Hematopoietic multipotent progenitor cell treated with erythropoietin and hydrocortisone succinate and interleukin-3 and kit ligand, for 4 days (in vitro differentiated cells): ENCODE data around the gene IDI2.

Source experiments
- DNase-seq: peaks from one replicate; pipeline ENCODE4 v3.0.0-alpha.2; 2015

Gene IDI2

GRCh38 chr10:976316-976715, 49.3 kb downstream of the IDI2 start:
- DNase-seq = no peak

- no peak for DNase-seq
Measured at GRCh38 chr10:974785-975074, 50.9 kb downstream of the IDI2 start.

- DNase-seq = no peak
Measured at GRCh38 chr10:974038-974784, 51.4 kb downstream of the IDI2 start.

GRCh38 chr10:972763-973162, 52.9 kb downstream of the IDI2 start:
- DNase-seq = no peak

GRCh38 chr10:971613-972012, 54.0 kb downstream of the IDI2 start:
- DNase-seq = no peak

- DNase-seq = peak; percentile 26
Measured at GRCh38 chr10:971150-971542, 54.5 kb downstream of the IDI2 start.

GRCh38 chr10:970311-971149, 55.1 kb downstream of the IDI2 start:
- DNase-seq = no peak

- no peak for DNase-seq
Measured at GRCh38 chr10:969473-970150, 56.0 kb downstream of the IDI2 start.
